ENCODE results near the gene AHCY.
"Not testable (repeated sequence)": the region's sequence is repeated elsewhere in the genome, so short reads cannot be mapped to it uniquely, and the experiment has no call there.

AHCY gene

DNA sequence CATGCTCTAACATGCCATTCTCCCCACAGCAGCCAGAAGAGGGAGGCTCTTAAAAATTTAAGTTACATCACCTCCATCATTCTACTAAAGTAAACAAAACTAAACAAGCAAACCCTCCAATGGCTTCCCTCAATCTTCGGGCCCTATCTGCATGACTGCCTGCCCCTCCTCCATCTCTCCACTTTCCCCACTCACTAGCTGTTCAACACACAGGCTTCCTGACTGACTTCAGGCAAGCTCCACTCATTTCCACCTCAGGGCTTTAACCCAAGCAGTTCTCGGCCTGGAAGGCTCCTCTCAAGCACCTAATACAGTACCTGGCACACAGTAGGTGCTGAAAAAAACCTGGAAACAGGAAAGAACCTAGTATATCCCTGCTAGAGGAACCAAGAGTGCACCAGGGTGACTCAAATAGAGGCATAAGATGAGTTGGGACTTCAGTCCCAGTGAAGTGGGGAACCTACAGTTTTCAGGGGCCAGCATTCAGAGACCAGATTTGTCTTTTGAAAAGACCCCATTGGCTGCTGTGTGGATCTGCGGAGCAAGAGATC is 2.8 kb downstream of the AHCY start:
- Histone ChIP-seq H3K27me3 (replicated peaks) (no peaks in the 10 kb centered on the region), H3K36me3 (replicated peaks) (no peaks in the 10 kb centered on the region), H3K27ac (no peak overlapping the region), H3K4me3 (ENCODE audit: low read depth, low read length) (no peak overlapping the region)
- no peak for DNase-seq
- TF ChIP-seq, protein P1, sequence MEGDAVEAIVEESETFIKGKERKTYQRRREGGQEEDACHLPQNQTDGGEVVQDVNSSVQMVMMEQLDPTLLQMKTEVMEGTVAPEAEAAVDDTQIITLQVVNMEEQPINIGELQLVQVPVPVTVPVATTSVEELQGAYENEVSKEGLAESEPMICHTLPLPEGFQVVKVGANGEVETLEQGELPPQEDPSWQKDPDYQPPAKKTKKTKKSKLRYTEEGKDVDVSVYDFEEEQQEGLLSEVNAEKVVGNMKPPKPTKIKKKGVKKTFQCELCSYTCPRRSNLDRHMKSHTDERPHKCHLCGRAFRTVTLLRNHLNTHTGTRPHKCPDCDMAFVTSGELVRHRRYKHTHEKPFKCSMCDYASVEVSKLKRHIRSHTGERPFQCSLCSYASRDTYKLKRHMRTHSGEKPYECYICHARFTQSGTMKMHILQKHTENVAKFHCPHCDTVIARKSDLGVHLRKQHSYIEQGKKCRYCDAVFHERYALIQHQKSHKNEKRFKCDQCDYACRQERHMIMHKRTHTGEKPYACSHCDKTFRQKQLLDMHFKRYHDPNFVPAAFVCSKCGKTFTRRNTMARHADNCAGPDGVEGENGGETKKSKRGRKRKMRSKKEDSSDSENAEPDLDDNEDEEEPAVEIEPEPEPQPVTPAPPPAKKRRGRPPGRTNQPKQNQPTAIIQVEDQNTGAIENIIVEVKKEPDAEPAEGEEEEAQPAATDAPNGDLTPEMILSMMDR (IDR thresholded peaks at IDR 0.05; ENCODE audit: low read depth, low read length, missing control alignments) = no peak
- in situ Hi-C loops (cut with HindIII; ENCODE audit: low pct_ligation_motif_present, low sequenced_read_pairs) = no loop called here

DNA sequence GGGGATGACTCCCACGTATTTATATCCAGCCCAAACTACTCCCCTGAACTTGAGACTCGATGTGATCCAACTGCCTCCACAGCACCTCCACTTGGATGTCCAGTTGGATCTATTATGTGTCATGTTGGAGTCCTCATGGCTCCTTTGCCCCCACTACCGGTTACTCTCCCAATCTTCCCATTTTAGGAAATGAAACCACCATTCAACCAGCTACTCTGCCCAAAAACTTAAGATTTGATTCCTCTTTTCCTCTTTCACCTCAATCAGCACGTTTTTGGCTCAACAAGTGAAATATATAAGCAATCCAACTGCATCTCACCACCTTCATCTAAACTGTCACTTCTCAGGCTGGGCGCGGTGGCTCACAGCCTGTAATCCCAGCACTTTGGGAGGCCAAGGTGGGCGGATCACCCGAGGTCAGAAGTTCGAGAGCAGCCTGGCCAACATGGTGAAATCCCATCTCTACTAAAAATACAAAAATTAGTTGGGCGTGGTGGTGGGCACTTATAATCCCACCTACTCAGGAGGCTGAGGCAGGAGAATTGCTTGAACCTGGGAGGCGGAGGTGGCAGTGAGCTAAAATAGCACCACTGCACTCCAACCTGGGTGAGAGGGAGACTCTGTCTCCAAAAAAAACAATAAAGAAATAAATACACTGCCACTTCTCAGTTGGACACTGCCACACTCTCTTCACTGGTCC is 3.4 kb downstream of the AHCY start:
- H3K36me3 ChIP-seq (replicated peaks) = no peaks in the 10 kb centered on the region
- no peak for DNase-seq
- no peak overlapping the region for H3K4me3 ChIP-seq (ENCODE audit: low read depth, low read length)
- in situ Hi-C loops (cut with HindIII; ENCODE audit: low pct_ligation_motif_present, low sequenced_read_pairs) = no loop called here
- no peaks in the 10 kb centered on the region for H3K27me3 ChIP-seq (replicated peaks)
- no peak overlapping the region for H3K27ac ChIP-seq
- TF ChIP-seq, protein P1 (IDR thresholded peaks at IDR 0.05; ENCODE audit: low read depth, low read length, missing control alignments) = no peak

DNA sequence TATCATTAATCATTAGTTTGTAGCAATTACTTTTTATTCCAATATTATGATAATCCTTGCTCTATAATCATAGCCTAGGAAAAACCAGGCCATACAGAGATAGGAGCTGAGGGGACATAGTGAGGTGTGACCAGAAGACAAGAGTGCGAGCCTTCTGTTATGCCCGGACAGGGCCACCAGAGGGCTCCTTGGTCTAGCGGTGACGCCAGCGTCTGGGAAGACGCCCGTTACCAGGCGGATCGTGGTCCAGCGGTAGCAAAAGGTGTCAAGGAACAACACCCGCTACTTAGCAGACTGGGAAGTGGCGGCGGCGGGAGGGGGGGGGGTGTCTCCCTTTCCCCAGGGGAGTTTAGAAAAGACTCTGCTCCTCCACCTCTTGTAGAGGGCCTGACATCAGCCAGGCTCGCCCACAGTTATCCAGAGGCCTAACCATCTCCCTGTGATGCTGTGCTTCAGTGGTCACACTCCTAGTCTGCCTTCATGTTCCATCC is 4.8 kb downstream of the AHCY start:
- H3K36me3 ChIP-seq (replicated peaks); H3K4me3 ChIP-seq (ENCODE audit: low read depth, low read length); in situ Hi-C loops (cut with HindIII; ENCODE audit: low pct_ligation_motif_present, low sequenced_read_pairs); H3K27me3 ChIP-seq (replicated peaks); H3K27ac ChIP-seq; DNase-seq: not testable (repeated sequence)
- TF ChIP-seq, protein P1 (IDR thresholded peaks at IDR 0.05; ENCODE audit: low read depth, low read length, missing control alignments) = peak; percentile 39

DNA sequence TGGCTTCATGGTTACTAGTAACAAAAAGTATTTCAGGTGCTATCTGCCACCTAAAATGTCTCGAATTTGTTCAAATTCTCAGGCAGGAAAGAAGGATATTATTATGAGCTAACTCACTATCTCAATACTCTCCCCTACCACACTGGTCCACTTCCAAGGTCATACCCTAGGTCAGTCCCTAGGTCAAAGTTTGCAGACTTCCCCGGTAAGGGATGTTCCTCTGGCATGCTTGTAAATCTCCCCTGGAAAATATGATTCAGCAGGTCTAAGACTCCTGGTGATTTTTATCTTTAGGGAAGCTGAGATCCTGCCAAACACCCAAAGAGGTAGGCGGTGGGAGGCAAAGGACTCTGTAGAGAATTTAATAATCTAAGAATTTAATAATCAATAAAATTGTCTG is 6.7 kb downstream of the AHCY start:
- H3K36me3 ChIP-seq (replicated peaks) = peaks cover 24% of the 10 kb centered on the region
- DNase-seq = no peak
- no peaks in the 10 kb centered on the region for H3K27me3 ChIP-seq (replicated peaks)
- no peak overlapping the region for H3K4me3 ChIP-seq (ENCODE audit: low read depth, low read length)
- in situ Hi-C loops (cut with HindIII; ENCODE audit: low pct_ligation_motif_present, low sequenced_read_pairs) = no loop called here
- no peak overlapping the region for H3K27ac ChIP-seq
- TF ChIP-seq, protein P1 (IDR thresholded peaks at IDR 0.05; ENCODE audit: low read depth, low read length, missing control alignments) = no peak

DNA sequence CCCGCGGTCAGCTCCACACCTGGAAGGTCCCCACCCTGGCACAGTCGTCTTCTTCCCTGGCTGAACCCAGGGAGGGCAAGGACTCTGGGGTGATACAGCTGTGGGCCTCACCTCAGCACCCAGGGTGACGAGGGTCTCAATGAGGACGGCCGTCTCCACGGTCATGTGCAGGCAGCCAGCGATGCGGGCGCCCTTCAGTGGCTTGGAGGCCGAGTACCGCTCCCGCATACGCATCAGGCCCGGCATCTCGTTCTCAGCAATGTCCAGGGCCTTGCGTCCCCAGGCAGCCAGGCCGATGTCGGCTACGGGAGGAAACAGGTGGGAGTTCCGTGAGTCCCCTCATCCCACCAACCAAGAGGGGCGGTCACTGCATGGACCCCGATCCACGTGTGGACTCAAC is 7.9 kb downstream of the AHCY start:
- in situ Hi-C loops (cut with HindIII; ENCODE audit: low pct_ligation_motif_present, low sequenced_read_pairs) = no loop called here

More for the DNA sequence above, 7.9 kb downstream of the AHCY start:
- TF ChIP-seq, protein P1 (IDR thresholded peaks at IDR 0.05; ENCODE audit: low read depth, low read length, missing control alignments) = no peak
- Histone ChIP-seq H3K36me3 (replicated peaks) (peaks cover 36% of the 10 kb centered on the region), H3K27ac (no peak overlapping the region), H3K27me3 (replicated peaks) (no peaks in the 10 kb centered on the region), H3K4me3 (ENCODE audit: low read depth, low read length) (no peak overlapping the region)
- DNase-seq = no peak
